ENCODE data around the gene OR9A4. TPM values are rescaled to one million over a fixed set of nuclear protein-coding genes. Genes with fewer than 3 reads are reported as not detected.

The OR9A4 gene
- total RNA-seq, 1 experiment from 2014 or later, result not detected

DNA sequence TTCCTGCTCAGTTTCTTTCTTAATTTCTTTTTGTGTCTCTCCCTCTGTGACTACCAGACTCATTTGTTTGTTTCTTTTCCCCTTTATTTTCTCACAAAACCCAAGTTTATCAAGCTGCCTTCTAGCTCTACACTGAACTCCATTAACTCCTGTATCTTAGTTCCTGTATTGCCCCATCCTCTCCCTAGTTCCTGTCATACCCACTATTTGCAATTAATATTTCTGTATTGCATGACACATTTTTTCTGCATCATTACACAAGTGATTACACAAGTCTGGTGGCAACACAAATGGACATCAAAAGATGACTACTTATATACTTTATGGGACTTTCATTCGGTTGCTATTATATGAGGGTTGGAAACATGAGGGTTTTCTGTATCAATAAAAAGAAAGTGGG lies 26.9 kb upstream of the OR9A4 start:
- Histone ChIP-seq H2AFZ (ENCODE audit: low read depth, low read length, poor library complexity, severe bottlenecking) (no peak overlapping the region), H3K4me2 (ENCODE audit: low read length) (no peak overlapping the region), H3K9me3 (ENCODE audit: control insufficient read depth in 1 of 2, insufficient read depth in 1 of 2, low read depth in 1 of 2, low read length in 2 of 2) (no peaks in the 10 kb centered on the region), H3K27ac (ENCODE audit: low read depth, low read length) (no peak overlapping the region), H3K4me3 (replicated peaks in 1 of 2; ENCODE audit: low read depth in 1 of 2, low read length in 2 of 2) (no peak overlapping the region), H3K79me2 (ENCODE audit: insufficient read depth, low read length) (no peaks in the 10 kb centered on the region), H3K36me3 (ENCODE audit: control insufficient read depth in 1 of 2, insufficient read depth in 2 of 2, low read length in 2 of 2) (no peaks in the 10 kb centered on the region), H3K27me3 (ENCODE audit: insufficient read depth, low read length) (no peaks in the 10 kb centered on the region), H3K4me1 (ENCODE audit: control insufficient read depth in 1 of 2, insufficient read depth in 2 of 2, low read length in 2 of 2) (no peaks in the 10 kb centered on the region), H3K9ac (ENCODE audit: low read length) (no peak overlapping the region), H3K9me2 (ENCODE audit: insufficient read depth) (no peaks in the 10 kb centered on the region), H4K20me1 (ENCODE audit: insufficient read depth) (no peaks in the 10 kb centered on the region)
- POLR2A ChIA-PET, result no interaction called here
- RAD21 ChIA-PET (ENCODE audit: low non-redundant PET in 1 of 2, low total read pairs in 2 of 2, uncharacterized antibody in 2 of 2, unreplicated experiment in 2 of 2), result no interaction called here
- no TSS peak for BruUV-seq (replicated peaks)
- intact Hi-C loops (cut with micrococcal nuclease), result no loop called here
- CTCF ChIA-PET, result no interaction called here
- DNase-seq (ENCODE audit: low read depth, low spot score) (no peak), ATAC-seq (no peak)
- TF ChIP-seq YY1 (IDR thresholded peaks at IDR 0.05; ENCODE audit: extremely low read depth, insufficient replicate concordance, low read depth, low read length), result no peak
- TF ChIP-seq POLR2AphosphoS5 (IDR thresholded peaks at IDR 0.05; ENCODE audit: low read depth, low read length), result no peak
- TF ChIP-seq TCF7L2 (IDR thresholded peaks at IDR 0.05; ENCODE audit: borderline replicate concordance, extremely low read depth, insufficient read depth, insufficient read length), result no peak
- no peak for TF ChIP-seq JUND (IDR thresholded peaks at IDR 0.05)
- TF ChIP-seq SIN3A (IDR thresholded peaks at IDR 0.05; ENCODE audit: low read depth), result no peak
- TF ChIP-seq, protein P1, sequence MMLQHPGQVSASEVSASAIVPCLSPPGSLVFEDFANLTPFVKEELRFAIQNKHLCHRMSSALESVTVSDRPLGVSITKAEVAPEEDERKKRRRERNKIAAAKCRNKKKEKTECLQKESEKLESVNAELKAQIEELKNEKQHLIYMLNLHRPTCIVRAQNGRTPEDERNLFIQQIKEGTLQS (IDR thresholded peaks at IDR 0.05), result no peak
- no peak for TF ChIP-seq EZH2 (IDR thresholded peaks at IDR 0.05)
- TF ChIP-seq, protein P2, sequence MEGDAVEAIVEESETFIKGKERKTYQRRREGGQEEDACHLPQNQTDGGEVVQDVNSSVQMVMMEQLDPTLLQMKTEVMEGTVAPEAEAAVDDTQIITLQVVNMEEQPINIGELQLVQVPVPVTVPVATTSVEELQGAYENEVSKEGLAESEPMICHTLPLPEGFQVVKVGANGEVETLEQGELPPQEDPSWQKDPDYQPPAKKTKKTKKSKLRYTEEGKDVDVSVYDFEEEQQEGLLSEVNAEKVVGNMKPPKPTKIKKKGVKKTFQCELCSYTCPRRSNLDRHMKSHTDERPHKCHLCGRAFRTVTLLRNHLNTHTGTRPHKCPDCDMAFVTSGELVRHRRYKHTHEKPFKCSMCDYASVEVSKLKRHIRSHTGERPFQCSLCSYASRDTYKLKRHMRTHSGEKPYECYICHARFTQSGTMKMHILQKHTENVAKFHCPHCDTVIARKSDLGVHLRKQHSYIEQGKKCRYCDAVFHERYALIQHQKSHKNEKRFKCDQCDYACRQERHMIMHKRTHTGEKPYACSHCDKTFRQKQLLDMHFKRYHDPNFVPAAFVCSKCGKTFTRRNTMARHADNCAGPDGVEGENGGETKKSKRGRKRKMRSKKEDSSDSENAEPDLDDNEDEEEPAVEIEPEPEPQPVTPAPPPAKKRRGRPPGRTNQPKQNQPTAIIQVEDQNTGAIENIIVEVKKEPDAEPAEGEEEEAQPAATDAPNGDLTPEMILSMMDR (IDR thresholded peaks at IDR 0.05 in 2 of 3, conservative IDR thresholded peaks at IDR 0.05 in 1 of 3; ENCODE audit: borderline replicate concordance in 1 of 3, insufficient read depth in 1 of 3, low read depth in 2 of 3, low read length in 2 of 3), result no peak
- TF ChIP-seq CBX3 (IDR thresholded peaks at IDR 0.05; ENCODE audit: low read depth), result no peak
- no peak for TF ChIP-seq ELF1 (IDR thresholded peaks at IDR 0.05; ENCODE audit: borderline replicate concordance, low read depth)
- no peak for TF ChIP-seq ZNF274 (IDR thresholded peaks at IDR 0.05; ENCODE audit: low read depth, low read length)
- TF ChIP-seq, protein P3, sequence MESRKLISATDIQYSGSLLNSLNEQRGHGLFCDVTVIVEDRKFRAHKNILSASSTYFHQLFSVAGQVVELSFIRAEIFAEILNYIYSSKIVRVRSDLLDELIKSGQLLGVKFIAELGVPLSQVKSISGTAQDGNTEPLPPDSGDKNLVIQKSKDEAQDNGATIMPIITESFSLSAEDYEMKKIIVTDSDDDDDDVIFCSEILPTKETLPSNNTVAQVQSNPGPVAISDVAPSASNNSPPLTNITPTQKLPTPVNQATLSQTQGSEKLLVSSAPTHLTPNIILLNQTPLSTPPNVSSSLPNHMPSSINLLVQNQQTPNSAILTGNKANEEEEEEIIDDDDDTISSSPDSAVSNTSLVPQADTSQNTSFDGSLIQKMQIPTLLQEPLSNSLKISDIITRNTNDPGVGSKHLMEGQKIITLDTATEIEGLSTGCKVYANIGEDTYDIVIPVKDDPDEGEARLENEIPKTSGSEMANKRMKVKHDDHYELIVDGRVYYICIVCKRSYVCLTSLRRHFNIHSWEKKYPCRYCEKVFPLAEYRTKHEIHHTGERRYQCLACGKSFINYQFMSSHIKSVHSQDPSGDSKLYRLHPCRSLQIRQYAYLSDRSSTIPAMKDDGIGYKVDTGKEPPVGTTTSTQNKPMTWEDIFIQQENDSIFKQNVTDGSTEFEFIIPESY (IDR thresholded peaks at IDR 0.05; ENCODE audit: extremely low read depth, insufficient replicate concordance, low read length), result no peak
- TF ChIP-seq EGR1 (IDR thresholded peaks at IDR 0.05; ENCODE audit: low read depth), result no peak
- no peak for TF ChIP-seq CEBPB (IDR thresholded peaks at IDR 0.05; ENCODE audit: low read depth)
- TF ChIP-seq SP1 (IDR thresholded peaks at IDR 0.05; ENCODE audit: low read depth), result no peak
- no peak for TF ChIP-seq FOSL1 (IDR thresholded peaks at IDR 0.05; ENCODE audit: low read depth)
- TF ChIP-seq, protein P4, sequence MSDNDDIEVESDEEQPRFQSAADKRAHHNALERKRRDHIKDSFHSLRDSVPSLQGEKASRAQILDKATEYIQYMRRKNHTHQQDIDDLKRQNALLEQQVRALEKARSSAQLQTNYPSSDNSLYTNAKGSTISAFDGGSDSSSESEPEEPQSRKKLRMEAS (IDR thresholded peaks at IDR 0.05), result no peak
- TF ChIP-seq SRF (IDR thresholded peaks at IDR 0.05; ENCODE audit: low read depth), result no peak
- no peak for TF ChIP-seq EZH2phosphoT487 (IDR thresholded peaks at IDR 0.05; ENCODE audit: borderline replicate concordance)
- no peak for TF ChIP-seq RAD21 (IDR thresholded peaks at IDR 0.05; ENCODE audit: low read depth)
